Stimulated activated CD4-positive, alpha-beta T cell treated with anti-CD3 and anti-CD28 coated beads, Interleukin-4, amount 100 ng/mL, for 24 hours (primary cell): ENCODE measurements around the gene INSIG2.

Experiments used
- DNase-seq: peaks from one replicate; pipeline ENCODE4 v3.0.0-alpha.2; 2020

INSIG2 gene

GRCh38 chr2:118102433-118103082 is 14.3 kb downstream of the INSIG2 start:
- no peak for DNase-seq

GRCh38 chr2:118103951-118104940 is 16.0 kb downstream of the INSIG2 start:
- no peak for DNase-seq

- no peak for DNase-seq
These were observed 17.2 kb downstream of the INSIG2 start for GRCh38 chr2:118105497-118105896.

- DNase-seq: no peak
These were observed 18.7 kb downstream of the INSIG2 start for GRCh38 chr2:118106926-118107325.

GRCh38 chr2:118110310-118110709 is 22.0 kb downstream of the INSIG2 start:
- DNase-seq: no peak

GRCh38 chr2:118110991-118111390 is 22.7 kb downstream of the INSIG2 start:
- no peak for DNase-seq

GRCh38 chr2:118112771-118113334 is 24.6 kb downstream of the INSIG2 start:
- DNase-seq: no peak

- DNase-seq: no peak
These were observed 26.6 kb downstream of the INSIG2 start for GRCh38 chr2:118114863-118115262.

GRCh38 chr2:118115761-118116160 is 27.5 kb downstream of the INSIG2 start:
- DNase-seq: no peak

GRCh38 chr2:118118479-118118878 is 30.2 kb downstream of the INSIG2 start:
- DNase-seq: no peak

- no peak for DNase-seq
These were observed 31.0 kb downstream of the INSIG2 start for GRCh38 chr2:118119158-118119727.

- no peak for DNase-seq
These were observed 31.6 kb downstream of the INSIG2 start for GRCh38 chr2:118119761-118120400.

GRCh38 chr2:118120401-118120780 is 32.1 kb downstream of the INSIG2 start:
- DNase-seq: no peak

- no peak for DNase-seq
These were observed 32.8 kb downstream of the INSIG2 start for GRCh38 chr2:118121101-118121500.

- DNase-seq: no peak
These were observed 33.8 kb downstream of the INSIG2 start for GRCh38 chr2:118121986-118122524.

- no peak for DNase-seq
These were observed 34.5 kb downstream of the INSIG2 start for GRCh38 chr2:118122594-118123281.

- no peak for DNase-seq
These were observed 35.4 kb downstream of the INSIG2 start for GRCh38 chr2:118123561-118124232.

- DNase-seq: no peak
These were observed 36.1 kb downstream of the INSIG2 start for GRCh38 chr2:118124288-118124891.

GRCh38 chr2:118127250-118127649 is 39.0 kb downstream of the INSIG2 start:
- no peak for DNase-seq

- DNase-seq: no peak
These were observed 40.6 kb downstream of the INSIG2 start for GRCh38 chr2:118128826-118129225.

GRCh38 chr2:118130385-118130784 is 42.1 kb downstream of the INSIG2 start:
- no peak for DNase-seq
